K562 treated with DMSO at 1 percent for 24 hours (cell line): ENCODE measurements around the gene MEDAG. TPM values are rescaled to one million over a fixed set of nuclear protein-coding genes. Genes with fewer than 3 reads are reported as not detected.

Source experiments
- total RNA-seq: library from RNA; unstranded; fragments of 300-600 nt; gene quantifications from 2 replicates; pipeline ENCODE4 v1.2.3, GENCODE V29; 2022; ENCODE audit warnings: low read depth; ENCODE audit not compliant: insufficient read depth

The MEDAG gene
- not detected in 2 replicates for total RNA-seq

DNA sequence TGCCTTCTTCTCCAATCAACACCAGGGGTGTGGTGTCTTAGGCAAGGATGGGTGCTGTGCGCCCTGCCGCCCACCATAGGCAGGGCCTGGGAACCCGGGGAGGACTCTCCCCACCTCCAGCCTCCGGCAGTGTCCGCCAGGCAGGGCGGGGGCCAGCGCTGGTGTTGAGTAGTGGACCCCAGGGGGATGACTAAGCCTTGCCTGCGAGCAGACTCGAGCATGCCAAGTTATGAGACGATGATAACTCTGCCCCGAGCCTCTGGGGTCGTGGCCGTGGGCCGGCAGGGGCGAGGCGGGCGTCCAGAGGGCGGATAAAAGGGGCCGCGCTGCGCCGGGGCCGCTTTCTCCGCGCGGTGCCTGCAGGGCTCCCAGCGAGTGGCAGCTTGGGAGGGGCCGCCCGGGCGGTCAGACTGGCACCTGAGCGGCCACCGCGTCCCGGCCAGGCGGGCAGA, at the start of gene MEDAG:
Gene MEDAG (plus strand): TSS at position 340 of the 452 bp plus-strand sequence. CDS start 245 bp downstream, outside the sequence.

DNA sequence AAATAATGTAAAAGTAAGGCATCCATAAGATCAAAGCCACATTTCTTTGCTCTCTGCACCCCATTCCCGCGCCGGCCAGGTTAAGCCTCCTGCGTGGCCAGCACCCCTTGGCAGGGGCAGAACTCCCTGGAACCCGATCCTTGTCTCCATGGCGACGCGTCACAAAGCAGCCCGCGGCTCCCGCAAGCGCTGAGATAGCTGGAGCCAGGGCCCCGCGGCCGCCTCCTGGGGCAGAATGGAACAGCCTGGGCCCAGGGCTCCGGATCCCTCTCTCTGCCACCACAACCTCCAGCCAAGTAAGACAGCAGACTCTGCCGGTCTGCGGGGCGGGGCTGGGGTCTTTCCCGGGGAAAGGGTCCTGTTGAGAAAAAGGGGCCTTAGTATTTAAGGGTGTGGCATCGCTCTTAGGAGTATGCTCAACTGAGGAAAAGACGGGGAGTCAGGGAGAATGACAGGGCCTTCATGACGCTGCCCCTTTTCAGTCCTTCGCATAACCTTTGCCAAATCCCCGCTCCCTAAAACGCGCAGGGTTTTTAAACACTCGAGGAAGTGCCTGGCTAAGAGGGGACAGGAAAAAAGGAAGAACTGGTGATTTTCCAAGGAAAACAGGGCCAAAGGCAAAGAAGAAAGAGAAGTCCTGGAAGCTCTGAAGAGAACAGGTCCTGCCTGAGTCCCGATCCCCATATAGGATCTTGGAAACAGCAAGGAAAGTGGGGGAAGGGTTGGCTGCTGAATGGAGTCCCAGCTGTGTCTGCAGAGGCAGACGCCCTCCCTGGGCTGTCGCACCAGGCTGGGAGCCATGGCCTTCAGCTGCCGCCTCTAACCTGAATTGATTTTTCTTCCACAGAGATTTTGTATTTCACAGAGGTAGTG, 26.6 kb downstream of the MEDAG start, which contains the start of gene TEX26:
Gene TEX26 (plus strand): TSS at position 176 of the 873 bp plus-strand sequence. CDS start 60 bp downstream, at position 236.

Other genes with a start within 250 kb of the MEDAG start
- gene ALOX5AP, start 170.7 kb upstream of the MEDAG start, total RNA-seq: 3.0 TPM in 2 replicates
- not detected in 2 replicates for gene TEX26, start 26.4 kb downstream of the MEDAG start, total RNA-seq